ENCODE results near the gene ABCG2. TPM values are rescaled to one million over a fixed set of nuclear protein-coding genes. Genes with fewer than 3 reads are reported as not detected.

Gene ABCG2
- total and polyA plus RNA-seq, 2 of the 8 experiments (the other 6 are each of a cell fraction or from before 2014, with no cell fraction given), result 2.4 to 4.6 TPM

- H3K4ac ChIP-seq (replicated peaks; ENCODE audit: insufficient read length, low read depth, low read length), result no peak overlapping the region
- no peak overlapping the region for H2BK120ac ChIP-seq (replicated peaks; ENCODE audit: low read depth, low read length)
- H2AK5ac ChIP-seq (ENCODE audit: low read depth, low read length), result no peak overlapping the region
- H4K20me1 ChIP-seq (replicated peaks in 1 of 2; ENCODE audit: control insufficient read depth in 1 of 2, insufficient read depth in 2 of 2, low read length in 2 of 2), result no peaks in the 10 kb centered on the region
- no peaks in the 10 kb centered on the region for H3K23me2 ChIP-seq (ENCODE audit: low read depth, low read length)
- H3K18ac ChIP-seq (ENCODE audit: extremely low read depth, low read length), result no peak overlapping the region
- no peak overlapping the region for H2BK15ac ChIP-seq (ENCODE audit: low read length)
- H3K14ac ChIP-seq (ENCODE audit: insufficient read length), result no peak overlapping the region
- no peak overlapping the region for H4K5ac ChIP-seq (ENCODE audit: insufficient read length, low read depth, low read length)
- no peak overlapping the region for H3K23ac ChIP-seq (ENCODE audit: insufficient read length)
- no peaks in the 10 kb centered on the region for H3K79me2 ChIP-seq (ENCODE audit: control insufficient read depth in 1 of 2, insufficient read depth in 2 of 2, low read length in 2 of 2)
- no peak overlapping the region for H2BK12ac ChIP-seq (ENCODE audit: low read depth, low read length)
- no peak for DNase-seq (ENCODE audit: low read depth in 1 of 2, low spot score in 2 of 2)
- no peak overlapping the region for H3K4me2 ChIP-seq (ENCODE audit: insufficient read depth in 1 of 2, low read depth in 2 of 2, low read length in 2 of 2)
- CTCF ChIA-PET (ENCODE audit: partially characterized antibody), result interaction anchor here (0.7 to 2.4 kb wide), 4 partner anchors 11 to 118 kb away, joined by 3 to 7 read pairs (median 4); no protein-coding TSS in a partner anchor
- H3K4me3 ChIP-seq (ENCODE audit: extremely low read depth in 1 of 4, insufficient read depth in 2 of 4, low read depth in 3 of 4, low read length in 4 of 4), result no peak overlapping the region
- H3K9me3 ChIP-seq (ENCODE audit: insufficient read depth in 2 of 2, low read depth in 1 of 2, low read length in 1 of 2), result no peaks in the 10 kb centered on the region
- WGBS, 2 experiments (ENCODE audit: extremely low coverage in 1 of 2, insufficient coverage in 1 of 2, insufficient read length in 1 of 2, insufficient replicate concordance in 2 of 2, low coverage in 1 of 2, low lambda C conversion rate in 2 of 2, missing lambda C conversion rate in 1 of 2), result 85% methylated on average over 2 of the region's 2 CpGs; no CpG with 5 or more reads in 1 of the 2 experiments
- H2BK20ac ChIP-seq (ENCODE audit: low read length), result no peak overlapping the region
- no peak overlapping the region for H2BK5ac ChIP-seq (ENCODE audit: low read depth, low read length)
- POLR2A ChIA-PET (ENCODE audit: partially characterized antibody), result no interaction called here
- no peak overlapping the region for H3K9ac ChIP-seq (replicated peaks in 1 of 4; ENCODE audit: extremely low read depth in 1 of 4, low read depth in 3 of 4, low read length in 3 of 4)
- FAIRE-seq, result no peak
- H4K91ac ChIP-seq (replicated peaks; ENCODE audit: insufficient read length, low read length), result no peak overlapping the region
- no peak overlapping the region for H4K8ac ChIP-seq (ENCODE audit: extremely low read depth, insufficient read depth, low read length)
- H2AFZ ChIP-seq (ENCODE audit: low read length), result no peak overlapping the region
- H3K36me3 ChIP-seq (ENCODE audit: control insufficient read depth in 2 of 4, insufficient read depth in 4 of 4, low read length in 3 of 4), result no peaks in the 10 kb centered on the region
- H3K56ac ChIP-seq (replicated peaks; ENCODE audit: insufficient read length, low read depth, low read length), result no peak overlapping the region
- no peak overlapping the region for H3K27ac ChIP-seq (ENCODE audit: low read depth, low read length)
- H3K4me1 ChIP-seq (replicated peaks in 1 of 4; ENCODE audit: control insufficient read depth in 3 of 4, insufficient read depth in 4 of 4, low read length in 3 of 4), result no peaks in the 10 kb centered on the region
- H3K79me1 ChIP-seq (ENCODE audit: low read depth, low read length), result no peaks in the 10 kb centered on the region
- H3K27me3 ChIP-seq (replicated peaks in 1 of 4; ENCODE audit: control insufficient read depth in 3 of 4, extremely low read depth in 1 of 4, insufficient read depth in 3 of 4, low read length in 3 of 4), result peaks cover 0 to 1% (median 0%) of the 10 kb centered on the region in 4 experiments; a peak in 1 of 7 replicates
- TF ChIP-seq KDM1A (IDR thresholded peaks at IDR 0.05; ENCODE audit: borderline replicate concordance, low read length) (no peak), CBX8 (IDR thresholded peaks at IDR 0.05; ENCODE audit: borderline replicate concordance, low read depth, low read length) (no peak), NANOG (IDR thresholded peaks at IDR 0.05; ENCODE audit: insufficient read depth, low read depth, low read length, poor library complexity, severe bottlenecking) (no peak), NRF1 (IDR thresholded peaks at IDR 0.05; ENCODE audit: low read depth, low read length) (no peak), ATF3 (IDR thresholded peaks at IDR 0.05; ENCODE audit: insufficient read depth, low read depth, low read length) (no peak), RFX5 (IDR thresholded peaks at IDR 0.05; ENCODE audit: borderline replicate concordance, low read depth, low read length) (no peak), CHD1 (IDR thresholded peaks at IDR 0.05; ENCODE audit: low read depth, low read length) (no peak), RBBP5 (IDR thresholded peaks at IDR 0.05; ENCODE audit: borderline replicate concordance, low read depth, low read length) (no peak)
Observed at GRCh38 chr4:88097301-88097700, 61.1 kb downstream of the ABCG2 start.
